Esophagus squamous epithelium (tissue), 5 donors: Measurements from ENCODE around the gene ZBED1. TPM values are rescaled to one million over a fixed set of nuclear protein-coding genes. Genes with fewer than 3 reads are reported as not detected.

ENCODE experiments used
- DNase-seq: peaks from one replicate; lab custom pipeline; 2025; lab: John Stamatoyannopoulos, UW
- H3K27ac ChIP-seq, 4 donors: fragments of 200-600 bp; sonication (generic); one replicate each; pipeline ENCODE4 v1.5.1; 2016 to 2019; ENCODE audit warnings: mild to moderate bottlenecking in 1 of 4
- H3K27me3 ChIP-seq, 4 donors: fragments of 200-600 bp; sonication (generic); 1 replicate in 3 of 4; 2 replicates in 1 of 4; pipeline versions ENCODE4 v1.5.1 to v1.6.0; 2017 to 2021; ENCODE audit warnings: antibody characterized with exemption in 1 of 4
- H3K36me3 ChIP-seq, 3 donors: fragments of 200-600 bp; sonication (generic); one replicate each; pipeline ENCODE4 v1.5.1; 2016 to 2019
- H3K4me1 ChIP-seq, 3 donors: fragments of 200-600 bp; sonication (generic); one replicate each; pipeline ENCODE4 v1.5.1; 2017 to 2019
- H3K4me3 ChIP-seq, 4 donors: fragments of 200-600 bp; sonication (generic); 1 replicate in 3 of 4; 2 replicates in 1 of 4; pipeline ENCODE4 v1.5.1; 2016 to 2019; ENCODE audit warnings: mild to moderate bottlenecking in 2 of 4, moderate library complexity in 1 of 4
- H3K9me3 ChIP-seq, 3 donors: fragments of 200-600 bp; sonication (generic); one replicate each; pipeline ENCODE4 v1.5.1; 2016 to 2019
- CTCF ChIP-seq, 6 experiments: fragments of 450-650 bp in 4 of 6; fragments of 200-600 bp in 2 of 6; sonication (generic) in 2 of 6; IDR thresholded peaks; one replicate each; pipeline ENCODE4 v1.5.1; 2016 to 2019; ENCODE audit warnings: antibody characterized with exemption in 6 of 6, mild to moderate bottlenecking in 4 of 6, moderate library complexity in 4 of 6
- POLR2A ChIP-seq, 4 donors: fragments of 450-650 bp; IDR thresholded peaks; one replicate each; pipeline ENCODE4 v1.6.1; 2017; ENCODE audit warnings: antibody characterized with exemption in 4 of 4, mild to moderate bottlenecking in 4 of 4, moderate library complexity in 3 of 4
- WGBS, 2 donors: methylation state at CpG; one replicate each; pipeline ENCODE4 v1.1.5; 2018; 5-methylcytosine and 5-hydroxymethylcytosine counted together
- intact Hi-C: fragments of 100-400 bp; cut with DNase I; formaldehyde crosslinking; loops from one replicate; pipeline ENCODE4 v1.15.0; 2022
- total RNA-seq, 4 donors: library from RNA; depleted of rRNA; stranded (reverse); fragments of >200 nt; gene quantifications; one replicate each; pipeline ENCODE4 v1.1.0, GENCODE V29; 2016
- donor health status: DM: yes; HTN: yes; CAD: no.

ZBED1 gene
- total RNA-seq = 10 to 100 TPM; 17.5 to 31.0 (median 25.5) TPM

GRCh38 chrX:2500803-2501558 is at the start of gene ZBED1, which contains the start of gene DHRSX:
Gene ZBED1 (minus strand): TSS chrX:2500976. CDS start chrX:2490719, 10,257 bp downstream.
Gene DHRSX (minus strand): TSS chrX:2500976. CDS start chrX:2500925, 51 bp downstream.
- no CpG with 5 or more reads among the region's 57 CpGs for WGBS, 2 donors
- intact Hi-C loops = no loop called here

DNA sequence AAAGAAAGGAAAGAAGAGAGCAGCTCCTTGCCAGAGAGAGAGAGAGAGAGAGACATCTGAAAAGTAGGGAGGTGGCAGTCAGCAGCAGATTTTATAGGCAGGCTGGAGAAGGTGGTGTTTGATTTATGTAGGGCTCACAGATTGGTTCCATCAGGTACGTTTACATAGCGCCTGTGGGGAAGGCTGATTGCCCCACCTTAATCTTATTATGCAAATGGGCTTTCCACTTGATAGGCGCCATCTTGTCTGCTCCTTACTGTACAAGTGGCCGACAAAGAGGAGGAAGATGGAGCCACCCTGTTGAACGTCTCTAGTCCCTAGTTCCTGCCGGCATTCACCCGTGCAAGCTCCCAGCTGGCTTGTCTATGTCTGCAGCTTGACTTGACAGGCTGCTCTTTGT is 49.1 kb upstream of the ZBED1 start:
- H3K4me3 ChIP-seq = no peak overlapping the region
- no peaks in the 10 kb centered on the region for H3K27me3 ChIP-seq
- H3K9me3 ChIP-seq = no peaks in the 10 kb centered on the region
- TF ChIP-seq POLR2A (IDR thresholded peaks at IDR 0.05) = no peak
- no peak for TF ChIP-seq CTCF (IDR thresholded peaks at IDR 0.05)
- no peak overlapping the region for H3K27ac ChIP-seq
- WGBS, 2 donors = 35 to 46% methylated on average over 7 of the region's 7 CpGs
- DNase-seq = no peak
- peaks cover 0 to 9% (median 0%) of the 10 kb centered on the region in 3 donors for H3K4me1 ChIP-seq
- intact Hi-C loops = no loop called here
- no peaks in the 10 kb centered on the region for H3K36me3 ChIP-seq

More at GRCh38 chrX:2500803-2501558, at the start of gene ZBED1, which contains the start of gene DHRSX:
- Histone ChIP-seq H3K9me3 (no peaks in the 10 kb centered on the region), H3K4me3 (peak within 1 kb of the TSS; percentile 64 to 99 (median 80)), H3K27me3 (no peaks in the 10 kb centered on the region), H3K27ac (peak within 1 kb of the TSS; percentile 84 to 95 (median 90)), H3K36me3 (peaks cover 0 to 6% (median 0%) of the 10 kb centered on the region in 3 donors), H3K4me1 (peaks cover 9 to 43% (median 20%) of the 10 kb centered on the region in 3 donors)
- no peak for DNase-seq
- no peak for TF ChIP-seq CTCF (IDR thresholded peaks at IDR 0.05)
- TF ChIP-seq POLR2A (IDR thresholded peaks at IDR 0.05) = peak in 1 of 4 donors; percentile 41

GRCh38 chrX:2548711-2549423 is 48.1 kb upstream of the ZBED1 start:
- Histone ChIP-seq H3K36me3 (no peaks in the 10 kb centered on the region), H3K4me3 (no peak overlapping the region), H3K4me1 (peaks cover 0 to 9% (median 0%) of the 10 kb centered on the region in 3 donors), H3K9me3 (no peaks in the 10 kb centered on the region), H3K27me3 (no peaks in the 10 kb centered on the region), H3K27ac (no peak overlapping the region)
- intact Hi-C loops = no loop called here
- WGBS, 2 donors = 61 to 65% methylated on average over 10 to 11 of the region's 11 CpGs
- TF ChIP-seq CTCF (IDR thresholded peaks at IDR 0.05) (no peak), POLR2A (IDR thresholded peaks at IDR 0.05) (no peak)
- no peak for DNase-seq

DNA sequence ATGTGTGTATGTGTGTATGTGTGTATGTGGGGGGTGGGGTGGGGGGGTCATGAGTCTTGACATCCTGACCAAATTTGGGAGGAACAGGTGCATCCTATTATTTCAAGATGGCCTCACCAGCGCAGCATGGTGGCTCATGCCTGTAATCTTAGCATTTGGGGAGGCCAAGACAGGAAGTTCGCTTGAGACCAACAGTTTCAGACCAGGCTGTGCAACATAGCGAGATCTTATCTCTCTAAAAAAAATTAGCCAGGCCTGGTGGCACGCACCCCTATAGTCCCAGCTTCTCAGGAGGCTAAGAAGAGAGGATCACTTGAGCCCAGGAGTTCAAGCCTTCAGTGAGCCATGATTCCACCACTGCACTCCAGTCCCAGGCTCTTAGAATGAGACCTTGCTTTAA is 47.0 kb upstream of the ZBED1 start:
- intact Hi-C loops = no loop called here
- no peak overlapping the region for H3K4me3 ChIP-seq
- no peaks in the 10 kb centered on the region for H3K36me3 ChIP-seq
- H3K4me1 ChIP-seq = peaks cover 0 to 4% (median 0%) of the 10 kb centered on the region in 3 donors
- TF ChIP-seq POLR2A (IDR thresholded peaks at IDR 0.05) = no peak
- TF ChIP-seq CTCF (IDR thresholded peaks at IDR 0.05) = no peak
- 55 to 85% methylated on average over 2 to 4 of the region's 4 CpGs for WGBS, 2 donors
- H3K27ac ChIP-seq = no peak overlapping the region
- DNase-seq = no peak
- no peaks in the 10 kb centered on the region for H3K9me3 ChIP-seq
- no peaks in the 10 kb centered on the region for H3K27me3 ChIP-seq

DNA sequence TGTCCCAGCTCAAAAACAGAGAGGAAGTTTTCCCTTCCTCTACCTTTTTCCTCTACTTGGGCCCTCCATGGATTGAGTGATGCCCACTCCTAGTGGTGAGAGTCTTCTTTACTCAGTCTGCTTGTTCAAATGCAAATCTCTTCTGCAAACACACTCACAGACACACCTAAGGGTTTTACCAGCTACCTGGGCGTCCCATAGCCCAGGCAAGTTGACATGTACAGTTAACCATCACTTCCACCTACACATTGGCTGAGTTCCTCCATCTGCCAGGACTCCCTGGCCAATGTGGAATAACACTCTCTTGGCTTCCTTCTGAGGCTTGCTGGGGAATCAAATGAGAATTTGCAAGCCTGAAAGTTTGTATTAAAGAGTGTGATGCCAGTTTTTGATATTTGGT is 45.7 kb upstream of the ZBED1 start:
- no peaks in the 10 kb centered on the region for H3K36me3 ChIP-seq
- H3K27me3 ChIP-seq = no peaks in the 10 kb centered on the region
- WGBS, 2 donors = 71 to 73% methylated on average over 1 of the region's 1 CpG
- TF ChIP-seq CTCF (IDR thresholded peaks at IDR 0.05) = no peak
- TF ChIP-seq POLR2A (IDR thresholded peaks at IDR 0.05) = no peak
- intact Hi-C loops = no loop called here
- H3K27ac ChIP-seq = no peak overlapping the region
- no peaks in the 10 kb centered on the region for H3K9me3 ChIP-seq
- H3K4me1 ChIP-seq = no peaks in the 10 kb centered on the region
- no peak for DNase-seq
- H3K4me3 ChIP-seq = no peak overlapping the region
